Retina (tissue), 1 donor: ENCODE measurements around the gene DAZAP1.
"Not testable (repeated sequence)": the region's sequence is repeated elsewhere in the genome, so short reads cannot be mapped to it uniquely, and the experiment has no call there.

Experiments used
- DNase-seq: peaks from one replicate; pipeline ENCODE4 v3.0.0-alpha.2; 2016

Gene DAZAP1

GRCh38 chr19:1411255-1412191 lies 4.1 kb downstream of the DAZAP1 start:
- peak; percentile 68 for DNase-seq

GRCh38 chr19:1412323-1412923 lies 5.0 kb downstream of the DAZAP1 start:
- DNase-seq, result no peak

GRCh38 chr19:1412995-1413800 lies 5.8 kb downstream of the DAZAP1 start:
- no peak for DNase-seq

DNA sequence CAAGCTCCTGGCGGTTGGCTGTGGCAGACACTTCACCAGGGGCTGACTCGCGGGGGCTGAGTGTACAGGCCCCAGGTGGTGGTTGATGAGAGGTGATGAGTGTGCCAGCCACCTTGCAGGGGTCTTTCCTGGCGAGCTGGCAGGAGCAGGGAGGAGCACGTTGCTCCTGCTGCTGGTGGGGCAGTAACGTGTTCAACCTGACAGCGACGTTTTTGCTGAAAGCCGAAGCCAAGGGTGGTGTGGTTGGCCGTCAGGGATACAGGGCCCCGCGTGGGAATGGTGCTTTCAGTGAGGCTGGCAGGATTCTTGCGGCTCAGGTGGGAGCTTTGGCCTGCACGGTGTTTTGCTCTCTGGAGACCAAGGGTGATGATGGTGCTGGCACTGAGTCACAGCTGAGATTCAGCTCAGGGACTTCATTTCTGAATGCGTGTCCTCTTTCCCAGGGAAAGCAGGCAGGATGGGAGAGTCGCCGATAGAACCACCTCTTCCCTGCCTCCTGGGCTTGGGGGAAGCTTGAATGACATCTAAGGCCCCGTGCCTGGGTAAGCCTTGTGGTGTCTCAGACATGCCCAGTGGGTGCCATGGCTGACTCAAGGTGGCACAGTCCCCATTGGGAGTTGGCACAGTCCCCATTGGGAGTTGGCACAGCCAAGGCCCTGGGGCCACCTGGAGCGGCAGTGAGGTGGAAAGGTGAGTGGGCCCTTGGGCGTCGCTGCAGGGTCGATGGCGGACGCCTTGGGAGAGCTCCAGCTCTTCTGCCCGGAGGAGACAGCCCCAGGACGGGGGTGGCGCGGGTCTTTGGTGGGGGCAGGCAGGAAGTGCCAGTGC lies 8.8 kb downstream of the DAZAP1 start:
- no peak for DNase-seq

DNA sequence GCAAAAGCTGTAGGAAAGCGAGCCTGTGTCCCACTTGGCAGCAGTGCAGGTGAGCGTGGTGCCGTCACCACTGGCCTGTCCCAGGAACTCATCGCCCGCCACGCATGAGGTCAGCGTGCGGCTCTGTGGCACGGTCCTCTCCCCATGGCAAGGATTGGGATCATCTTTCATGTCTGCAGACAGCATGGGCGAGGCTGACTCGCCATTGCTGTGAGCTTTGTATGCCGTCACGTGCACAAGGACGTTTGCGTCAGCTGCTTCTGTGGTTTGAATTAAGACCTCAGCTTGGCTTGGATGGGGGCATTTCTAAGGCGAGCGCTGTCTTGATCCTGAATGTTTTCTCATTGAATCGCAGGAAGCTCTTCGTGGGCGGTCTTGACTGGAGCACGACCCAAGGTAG lies 9.8 kb downstream of the DAZAP1 start:
- DNase-seq, result no peak

DNA sequence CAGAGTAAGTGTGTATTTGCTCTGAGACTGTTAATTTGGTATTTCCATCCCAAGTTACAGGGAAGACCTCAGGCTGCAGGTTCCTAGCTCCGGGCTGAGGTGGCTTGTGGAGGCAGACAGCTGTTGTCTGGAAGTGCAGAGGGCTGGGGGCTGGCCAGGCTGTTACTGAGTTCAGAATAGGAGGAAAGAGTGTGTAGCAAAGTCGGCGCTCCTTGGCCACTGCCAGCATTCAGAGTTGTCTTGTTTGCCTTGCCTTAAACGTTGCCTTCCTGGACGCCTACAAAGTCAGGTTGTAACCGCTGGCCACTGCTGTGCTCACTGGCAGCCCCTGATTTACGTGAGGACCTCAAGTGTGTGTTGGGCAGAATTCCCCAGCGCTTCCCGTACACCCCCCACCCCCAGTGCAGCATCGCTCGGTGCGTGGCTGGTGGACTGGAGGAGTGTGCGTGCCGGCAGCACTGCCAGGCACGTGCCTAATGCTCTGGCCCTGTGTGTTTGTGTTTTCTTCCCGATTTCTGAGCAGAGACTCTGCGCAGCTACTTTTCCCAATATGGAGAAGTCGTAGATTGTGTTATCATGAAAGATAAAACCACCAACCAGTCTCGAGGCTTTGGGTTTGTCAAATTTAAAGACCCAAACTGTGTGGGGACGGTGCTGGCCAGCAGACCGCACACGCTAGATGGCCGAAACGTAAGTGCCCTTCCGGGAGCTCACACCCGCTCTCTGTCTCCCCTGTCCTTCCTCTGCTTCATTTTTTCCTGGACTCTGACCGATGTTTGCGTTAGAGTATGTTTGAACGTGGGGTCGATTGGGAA lies 10.5 kb downstream of the DAZAP1 start:
- peak; percentile 18 for DNase-seq

- DNase-seq, result no peak
Observed at GRCh38 chr19:1418496-1418775, 11.1 kb downstream of the DAZAP1 start.

DNA sequence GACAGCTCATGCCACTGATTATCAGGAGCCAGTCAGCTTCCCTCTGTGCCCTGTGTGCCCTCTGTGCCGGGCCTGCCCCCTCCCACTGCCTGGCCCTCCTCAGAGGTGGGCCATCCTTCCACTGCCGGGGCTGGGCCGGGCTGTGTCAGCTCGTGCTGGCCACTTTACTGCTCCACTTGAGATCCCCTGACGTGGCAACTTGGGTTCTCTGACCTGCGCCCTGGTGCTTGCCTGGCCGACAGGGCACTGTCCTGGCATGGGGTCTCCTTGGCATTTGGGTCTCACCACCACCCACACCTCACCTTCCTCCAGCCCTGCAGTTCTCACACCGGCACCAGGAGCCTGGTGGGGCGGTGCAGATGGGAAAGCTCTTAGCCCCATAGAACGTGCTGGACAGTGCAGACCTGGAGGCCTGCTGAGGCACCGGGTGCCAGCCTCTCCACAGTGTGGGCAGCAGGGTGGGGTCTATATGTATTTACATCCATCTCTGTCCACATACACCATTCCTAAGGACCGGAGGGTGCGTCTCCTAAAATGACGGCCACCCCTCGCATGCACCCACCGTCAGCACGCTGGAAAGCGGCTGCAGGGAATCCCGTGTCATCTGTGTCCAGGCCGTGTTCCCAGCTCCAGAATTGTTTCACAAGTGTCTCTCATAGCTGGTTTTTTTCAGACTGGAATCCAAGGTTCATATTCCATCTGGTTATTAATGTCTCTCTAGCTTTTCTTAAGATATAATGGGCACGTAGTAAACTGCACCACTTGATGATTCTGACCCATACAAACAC lies 11.8 kb downstream of the DAZAP1 start:
- DNase-seq, result no peak

DNA sequence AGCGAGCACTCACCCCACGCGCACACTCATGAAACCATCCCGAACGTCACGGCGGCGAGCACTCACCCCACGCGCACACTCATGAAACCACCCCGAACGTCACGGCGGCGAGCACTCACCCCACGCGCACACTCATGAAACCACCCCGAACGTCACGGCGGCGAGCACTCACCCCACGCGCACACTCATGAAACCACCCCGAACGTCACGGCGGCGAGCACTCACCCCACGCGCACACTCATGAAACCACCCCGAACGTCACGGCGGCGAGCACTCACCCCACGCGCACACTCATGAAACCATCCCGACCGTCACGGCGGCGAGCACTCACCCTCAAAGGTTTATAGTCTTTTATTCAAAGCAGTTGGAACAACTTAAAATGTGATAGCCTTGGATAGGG lies 12.7 kb downstream of the DAZAP1 start:
- not testable (repeated sequence) for DNase-seq

DNA sequence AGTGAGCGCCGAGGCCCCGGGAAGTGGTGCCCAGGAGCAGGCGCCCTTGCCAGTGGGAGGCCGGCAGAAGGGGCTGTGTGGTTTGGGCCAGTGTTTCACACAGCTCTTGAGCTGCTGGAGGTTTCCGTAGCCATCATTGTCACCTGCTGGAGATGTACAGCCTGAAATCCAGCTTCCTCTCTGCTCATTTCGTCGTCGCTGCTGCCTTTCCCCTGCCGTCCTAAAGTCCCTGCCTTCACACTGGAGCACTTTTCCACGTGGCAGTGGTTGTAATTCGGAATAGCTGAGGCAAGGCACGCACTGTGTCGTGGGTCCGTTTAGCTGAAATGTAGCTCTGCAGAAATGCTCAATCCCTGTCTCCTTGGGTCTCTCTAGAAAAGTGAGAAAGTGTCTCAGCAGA lies 13.2 kb downstream of the DAZAP1 start:
- no peak for DNase-seq

DNA sequence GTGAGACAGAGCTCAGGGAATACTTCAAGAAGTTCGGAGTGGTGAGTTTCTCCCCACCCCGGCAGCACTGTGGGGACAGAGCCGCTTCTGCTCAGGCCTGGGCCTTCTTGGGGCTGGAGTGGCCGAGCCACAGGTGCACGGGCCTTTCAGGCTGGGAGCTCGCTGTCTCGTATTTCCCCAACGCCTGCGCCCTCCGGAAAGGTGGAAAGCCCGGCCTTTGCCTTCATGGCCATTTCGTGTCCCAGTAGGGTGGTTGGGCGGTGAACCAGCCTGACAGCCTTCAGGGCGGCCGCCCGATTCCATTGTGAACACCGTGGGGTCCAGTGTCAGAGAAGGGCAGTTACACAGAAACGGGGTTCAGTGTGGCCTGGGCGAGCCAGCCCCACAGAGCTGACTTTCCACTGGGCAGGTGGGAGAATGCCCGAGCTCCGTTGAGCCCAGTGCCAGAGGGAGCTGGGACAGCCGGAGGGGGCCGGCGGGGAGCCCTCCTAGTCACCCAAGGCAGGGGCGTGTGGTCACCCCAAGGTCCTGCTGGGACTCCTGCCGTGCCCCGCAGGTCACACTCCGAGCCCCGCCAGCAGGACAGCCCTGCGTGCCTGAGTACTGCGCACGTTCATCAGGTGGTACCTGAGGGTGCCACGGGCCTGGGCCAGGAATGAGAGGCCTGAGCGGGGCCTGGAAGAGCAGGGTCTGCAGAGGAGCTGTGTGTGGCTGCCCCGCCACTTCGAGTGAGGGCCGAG lies 14.0 kb downstream of the DAZAP1 start:
- no peak for DNase-seq

DNA sequence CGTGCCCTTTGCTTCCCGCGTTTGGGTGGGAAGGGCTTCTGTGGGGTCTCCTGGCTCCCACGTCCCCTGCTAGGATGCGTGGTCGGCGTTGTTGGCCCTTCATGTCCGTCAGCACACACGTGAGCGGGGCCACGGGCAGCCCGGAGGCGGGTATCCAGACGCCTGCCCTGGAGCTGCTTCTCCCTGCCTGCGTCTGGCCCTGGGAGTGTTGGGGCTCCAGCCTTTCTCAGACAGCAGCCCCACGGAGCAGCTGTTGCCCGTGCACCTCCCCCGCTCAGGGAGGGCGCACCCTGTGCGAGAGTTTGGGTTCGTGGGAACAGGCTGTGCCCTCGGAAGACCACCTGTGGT lies 14.5 kb downstream of the DAZAP1 start:
- no peak for DNase-seq

DNA sequence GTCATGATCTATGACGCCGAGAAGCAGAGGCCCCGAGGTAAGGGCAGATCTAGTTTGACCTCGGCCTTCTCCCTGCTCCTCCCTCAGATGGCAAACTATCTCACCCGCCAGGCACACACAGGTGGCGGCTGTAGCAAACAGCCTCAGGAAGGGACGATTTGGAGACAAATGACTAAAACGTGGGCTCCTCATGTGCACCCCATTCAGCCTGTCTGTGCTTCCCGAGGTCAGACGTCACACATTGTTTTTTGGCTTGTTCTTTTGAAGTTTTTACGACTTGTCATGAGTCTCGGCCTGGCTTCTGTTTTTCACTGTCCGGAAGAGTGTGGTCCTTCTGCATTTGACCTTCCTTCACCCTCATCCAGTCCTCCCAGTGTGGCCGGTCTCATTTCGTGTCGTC lies 15.0 kb downstream of the DAZAP1 start:
- no peak for DNase-seq

DNA sequence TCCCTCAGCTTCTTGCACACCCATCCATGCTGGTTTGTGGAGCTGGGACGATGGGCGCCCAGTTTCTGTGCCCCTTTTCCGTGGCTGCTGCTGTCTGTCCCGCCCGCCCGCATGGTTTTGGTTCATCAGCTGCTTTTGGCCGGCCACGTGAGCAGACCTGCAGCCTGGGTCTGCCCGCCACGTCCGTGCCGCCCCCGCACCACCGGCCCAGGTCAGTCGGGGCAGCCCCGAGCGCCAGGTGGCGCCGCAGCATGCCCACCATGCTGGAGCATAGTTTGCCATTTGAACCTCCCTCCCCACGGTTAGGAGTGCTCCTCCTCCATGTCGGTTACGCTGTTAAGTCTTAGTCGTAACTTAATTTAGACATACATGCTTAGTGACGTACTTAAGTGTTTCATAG lies 15.6 kb downstream of the DAZAP1 start:
- DNase-seq, result no peak

GRCh38 chr19:1423436-1424191 lies 16.2 kb downstream of the DAZAP1 start:
- peak; percentile 65 for DNase-seq

GRCh38 chr19:1424192-1424955 lies 17.0 kb downstream of the DAZAP1 start:
- DNase-seq, result peak; percentile 77

GRCh38 chr19:1425102-1425837 lies 17.9 kb downstream of the DAZAP1 start:
- DNase-seq, result peak; percentile 77

DNA sequence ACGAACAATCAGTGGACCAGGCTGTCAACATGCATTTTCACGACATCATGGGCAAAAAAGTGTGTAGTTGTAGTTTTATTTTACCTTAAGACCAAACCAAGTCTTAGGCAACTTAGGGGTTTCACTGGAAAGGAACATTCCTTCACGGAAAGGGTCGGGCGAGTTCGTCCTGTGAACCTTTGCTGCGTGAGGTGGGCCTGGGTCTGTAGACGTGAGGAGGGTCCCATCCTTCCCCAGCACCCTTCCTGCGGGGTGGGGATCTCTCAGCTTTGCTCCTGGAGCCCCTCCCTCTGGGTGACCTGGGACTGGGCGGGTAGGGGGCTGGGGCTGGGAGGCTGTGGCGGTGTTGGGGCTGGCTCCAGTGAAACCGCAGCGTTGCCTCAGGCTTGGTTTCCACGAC lies 18.5 kb downstream of the DAZAP1 start:
- no peak for DNase-seq
